ENCODE measurements around the gene PELO.

PELO gene

DNA sequence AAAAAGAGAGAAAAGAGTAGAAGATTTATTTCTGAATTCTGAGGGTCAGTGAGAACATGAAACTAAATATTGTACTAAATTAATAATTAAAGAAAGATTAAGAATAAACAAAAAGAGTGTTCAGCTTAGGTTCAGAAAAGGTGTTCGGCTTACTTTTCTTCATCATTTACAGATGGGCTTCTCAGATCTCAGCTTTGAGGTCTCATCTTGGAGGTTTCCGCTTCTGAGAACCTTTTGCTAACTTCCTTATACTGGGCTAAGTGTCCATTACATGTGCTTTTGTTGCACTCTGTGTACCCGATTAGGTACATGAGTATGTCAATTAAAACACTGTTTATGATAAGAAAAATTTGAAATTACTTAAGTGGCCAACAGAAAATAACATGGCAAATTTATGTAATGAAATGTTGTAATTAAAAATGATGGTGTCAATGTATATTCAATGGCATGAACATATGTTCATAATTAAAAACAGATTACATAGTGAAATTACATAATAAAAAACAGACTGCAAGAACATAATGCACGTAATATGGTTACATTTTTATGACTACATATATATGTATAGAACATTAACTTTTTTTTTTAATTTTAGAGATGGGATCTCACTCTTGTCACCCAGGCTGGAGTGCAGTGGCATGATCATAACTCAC is 17.3 kb upstream of the PELO start:
- DNase-seq (ENCODE audit: extremely low spot score, insufficient read length, low read depth) (no peak), FAIRE-seq (no peak)

DNA sequence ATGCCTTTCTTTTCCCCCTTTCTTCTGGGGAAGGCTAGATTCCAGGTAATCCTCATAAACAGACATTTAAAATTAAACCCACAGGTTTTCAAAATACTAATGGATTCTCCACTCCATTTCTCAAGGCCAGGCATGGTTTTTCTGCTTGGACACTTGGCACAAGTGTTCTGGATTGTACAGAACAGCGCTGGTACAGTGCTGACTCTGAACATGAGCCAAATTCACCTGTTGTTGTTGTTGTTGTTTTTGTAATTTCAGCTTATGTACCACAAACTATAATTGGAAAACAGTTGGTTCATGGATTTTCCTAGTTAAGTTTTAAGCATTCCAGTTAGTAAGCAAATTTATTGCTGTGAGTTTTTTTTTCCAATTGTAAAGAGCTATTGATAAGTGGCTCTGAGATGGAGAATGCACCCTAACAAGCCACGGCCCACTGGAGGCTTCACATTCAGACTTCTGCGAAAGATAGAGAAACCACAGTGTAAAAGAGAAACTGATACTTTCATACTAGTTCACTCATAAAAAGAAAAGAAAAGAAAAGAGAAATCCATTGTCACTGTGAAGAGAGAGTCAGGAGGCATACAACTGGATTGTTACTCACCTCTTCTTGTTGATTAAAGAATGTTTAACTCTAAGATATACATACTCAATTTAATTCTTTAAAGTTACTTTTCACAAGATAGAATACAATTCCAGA is 16.2 kb upstream of the PELO start:
- DNase-seq (ENCODE audit: extremely low spot score, insufficient read length, low read depth) (no peak), FAIRE-seq (peak; percentile 90)

DNA sequence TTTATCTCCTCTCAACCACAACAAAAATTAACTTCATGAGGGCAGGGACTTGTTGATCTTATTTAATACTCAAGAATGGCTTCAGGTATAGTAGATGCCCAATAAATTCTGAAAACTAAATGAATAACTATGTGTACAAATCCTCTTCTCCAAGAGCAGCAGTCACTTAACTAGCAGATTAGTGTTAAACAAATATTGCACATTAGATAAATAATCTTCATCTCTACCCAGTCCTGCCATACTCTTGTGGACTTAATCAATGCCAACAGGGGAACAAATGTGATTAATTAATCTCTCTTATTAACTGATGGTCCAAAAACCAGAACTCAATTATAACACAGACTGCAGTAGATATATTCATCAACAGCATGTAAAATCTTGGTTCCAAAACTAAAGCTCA is 15.0 kb upstream of the PELO start:
- DNase-seq (ENCODE audit: extremely low spot score, insufficient read length, low read depth) (no peak), FAIRE-seq (no peak)

DNA sequence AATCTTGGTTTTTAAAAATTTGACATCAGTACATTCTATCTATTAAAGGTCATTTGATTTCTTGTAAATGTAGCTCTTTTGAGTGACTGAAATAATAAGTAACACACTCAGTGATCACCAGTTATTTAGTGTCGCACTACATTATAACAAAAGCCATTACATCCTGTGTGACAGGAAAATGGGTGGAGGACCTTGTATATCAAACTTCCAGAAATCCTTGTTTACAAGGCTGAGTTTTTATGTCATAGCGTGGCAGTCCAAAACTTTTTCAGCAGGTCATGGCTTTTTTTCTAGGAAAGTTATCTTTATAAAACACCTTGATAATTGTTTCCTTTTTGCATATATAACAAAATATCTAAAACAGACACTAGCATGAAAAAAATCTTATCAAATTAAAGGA is 14.4 kb upstream of the PELO start:
- DNase-seq (ENCODE audit: extremely low spot score, insufficient read length, low read depth) = no peak
- FAIRE-seq = no peak

DNA sequence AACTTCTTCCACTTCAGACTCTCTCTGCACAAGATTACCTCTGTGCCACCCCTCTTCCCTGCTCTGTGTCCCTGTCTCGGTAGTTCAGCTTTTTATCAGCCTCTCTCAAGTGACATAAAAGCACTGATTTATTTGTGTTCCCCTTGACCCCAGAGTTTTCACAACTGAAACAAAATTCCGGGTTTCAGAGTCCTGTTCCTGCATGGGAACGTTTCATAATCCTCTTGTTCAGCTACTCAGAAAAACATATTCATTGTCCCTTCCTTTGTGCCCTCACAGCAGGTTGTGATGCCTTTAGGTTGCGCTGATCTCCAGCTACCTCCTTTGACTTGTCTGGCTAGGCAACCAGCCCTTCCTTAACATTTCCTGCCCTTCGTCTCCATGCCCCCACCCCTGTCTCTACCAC is 13.7 kb upstream of the PELO start:
- DNase-seq (ENCODE audit: extremely low spot score, insufficient read length, low read depth) (no peak), FAIRE-seq (no peak)

DNA sequence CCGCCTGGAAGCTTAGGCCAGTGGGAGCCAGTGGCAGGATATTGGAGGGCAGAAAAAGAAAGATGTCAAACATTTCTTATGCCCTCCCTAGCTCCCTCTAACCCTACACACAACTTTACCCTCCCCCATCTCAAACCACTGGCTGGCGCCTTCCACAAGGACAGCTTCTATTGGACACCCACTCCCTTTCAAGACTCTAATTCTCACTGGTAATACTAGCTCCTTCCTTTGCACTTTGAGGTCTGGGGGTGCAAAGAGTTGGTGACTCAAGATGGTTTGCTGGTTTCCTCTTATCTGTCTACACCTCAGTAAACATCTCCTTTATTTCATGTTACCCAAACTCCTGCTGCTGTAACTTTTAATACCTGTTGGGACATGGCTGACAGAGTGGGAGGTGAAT is 11.6 kb upstream of the PELO start:
- DNase-seq (ENCODE audit: extremely low spot score, insufficient read length, low read depth) (no peak), FAIRE-seq (no peak)

DNA sequence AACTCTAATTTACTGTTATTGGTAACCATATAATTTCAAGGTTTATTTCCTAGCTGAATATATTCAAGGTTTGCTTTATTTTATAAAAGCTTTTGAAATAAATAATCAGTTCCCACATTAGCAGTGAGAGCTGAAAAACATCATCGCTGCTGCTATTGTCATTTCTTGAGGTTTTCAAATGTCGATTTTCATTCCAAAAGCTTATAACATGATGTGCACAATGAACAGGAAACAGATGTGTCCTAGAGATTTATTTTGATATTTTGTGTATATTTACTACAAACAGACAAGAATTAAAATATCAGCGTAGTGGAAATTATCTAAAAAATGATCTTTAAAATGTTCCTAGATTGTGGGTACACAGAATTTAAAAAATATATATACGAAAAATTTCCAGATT is 10.5 kb upstream of the PELO start:
- FAIRE-seq (no peak), DNase-seq (ENCODE audit: extremely low spot score, insufficient read length, low read depth) (no peak)

DNA sequence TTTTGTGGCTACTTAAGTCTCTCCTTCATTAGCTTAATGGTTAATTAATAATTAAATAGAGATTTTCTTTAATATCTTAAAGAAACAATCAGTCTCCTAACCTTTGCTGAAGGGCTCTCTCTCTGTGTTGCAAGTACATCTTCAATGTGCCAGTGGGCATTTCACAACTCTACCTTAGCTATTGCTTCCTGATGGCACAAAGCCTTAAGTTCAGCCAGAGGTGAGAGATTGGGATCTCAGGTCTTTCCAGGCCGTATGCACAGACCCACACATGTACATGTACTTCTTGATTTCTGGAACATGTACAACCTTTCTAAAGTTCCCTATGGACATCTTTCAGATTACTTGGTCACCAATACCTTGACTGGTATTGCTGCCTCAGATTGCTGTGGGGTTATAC is 8.9 kb upstream of the PELO start:
- DNase-seq (ENCODE audit: extremely low spot score, insufficient read length, low read depth) (no peak), FAIRE-seq (no peak)

DNA sequence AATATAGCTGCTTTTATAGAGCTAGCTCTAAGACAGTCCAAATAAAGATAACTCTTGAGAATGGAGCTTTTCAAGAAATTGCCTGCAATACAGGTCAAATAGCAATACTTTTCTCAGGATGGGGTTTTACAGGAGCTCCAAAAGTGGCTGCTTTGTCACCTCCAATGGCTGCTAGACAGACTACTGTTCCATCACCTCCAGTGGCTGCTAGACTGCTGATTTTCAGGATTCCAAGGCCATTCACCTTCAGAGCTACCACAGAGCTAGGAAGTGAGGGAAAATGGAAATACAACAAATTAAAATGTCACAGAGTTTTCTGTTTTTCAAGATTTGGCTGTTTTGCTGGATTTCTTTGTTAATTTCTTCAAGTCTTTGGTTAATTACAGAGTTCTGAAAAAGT is 8.5 kb upstream of the PELO start:
- FAIRE-seq = no peak
- no peak for DNase-seq (ENCODE audit: extremely low spot score, insufficient read length, low read depth)

DNA sequence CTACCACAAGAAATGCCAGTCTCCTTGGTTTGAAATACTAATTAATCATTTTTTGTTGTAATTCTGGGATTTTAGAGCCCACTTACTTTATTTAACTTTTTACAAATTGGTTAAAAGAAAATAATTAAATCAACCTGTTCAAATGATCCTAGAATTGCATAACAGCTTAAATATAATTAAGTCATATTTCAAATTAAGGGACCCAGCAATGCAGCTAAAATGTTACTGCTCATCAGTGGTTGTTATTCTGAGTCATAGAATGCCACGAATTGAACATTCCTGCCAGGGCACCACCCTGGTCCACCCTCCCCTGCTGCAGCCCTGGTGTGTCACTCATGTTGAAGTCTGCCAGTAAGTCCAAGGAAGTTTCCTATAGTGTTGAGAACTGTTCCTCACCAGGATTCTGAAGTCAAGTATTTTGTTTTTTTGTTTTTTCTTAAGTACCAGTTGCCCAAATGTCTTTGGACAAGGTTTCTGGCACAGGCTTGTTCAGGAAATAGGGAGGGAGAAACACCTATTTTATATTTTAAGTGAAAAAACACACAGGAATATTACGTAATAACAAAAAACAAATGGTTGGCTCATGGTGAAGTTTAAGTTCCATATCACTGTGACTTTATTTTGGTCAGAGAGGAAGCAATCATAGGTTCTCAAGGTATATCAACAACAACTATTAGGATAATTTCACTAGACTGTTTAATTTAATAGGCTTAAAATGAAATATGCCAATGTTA is 4.3 kb upstream of the PELO start:
- no peak for FAIRE-seq
- no peak for DNase-seq (ENCODE audit: extremely low spot score, insufficient read length, low read depth)

DNA sequence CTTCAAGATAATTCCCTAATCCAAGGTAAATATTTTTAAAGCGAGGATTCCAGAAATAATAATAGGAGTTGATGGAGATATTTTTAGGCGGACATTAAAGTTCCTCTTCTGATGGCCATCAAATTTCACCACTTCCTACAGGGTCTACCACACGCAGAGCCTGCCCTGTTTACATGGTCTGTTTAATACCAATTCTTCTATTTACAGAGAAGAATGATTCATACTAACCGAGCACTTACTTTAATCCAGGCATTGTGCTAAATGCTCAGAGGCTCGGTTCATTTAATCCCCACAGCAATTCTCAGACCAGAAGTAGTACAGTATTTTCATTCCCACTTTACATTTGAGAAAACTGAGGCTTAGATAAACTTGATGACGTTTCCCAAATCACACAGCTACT is 3.0 kb upstream of the PELO start:
- FAIRE-seq = no peak
- no peak for DNase-seq (ENCODE audit: extremely low spot score, insufficient read length, low read depth)

DNA sequence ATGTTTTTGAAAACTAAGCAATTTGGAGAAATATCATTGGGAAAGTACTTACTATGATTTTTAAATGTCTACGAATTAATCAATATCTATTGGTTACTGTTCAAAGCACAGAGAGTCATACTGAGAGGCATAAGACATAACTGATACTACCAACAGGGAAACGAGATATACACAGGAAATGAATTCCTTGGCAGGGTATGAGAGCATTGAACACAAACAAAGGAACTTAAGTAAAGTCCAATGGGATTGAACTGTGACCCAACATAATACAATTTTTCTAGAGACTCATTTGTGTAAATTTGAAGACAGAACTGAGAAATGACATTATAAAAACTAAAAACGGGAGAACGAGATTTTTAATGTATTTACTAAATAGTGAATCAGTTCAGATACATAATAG is 1.3 kb upstream of the PELO start:
- FAIRE-seq = no peak
- DNase-seq (ENCODE audit: extremely low spot score, insufficient read length, low read depth) = no peak

DNA sequence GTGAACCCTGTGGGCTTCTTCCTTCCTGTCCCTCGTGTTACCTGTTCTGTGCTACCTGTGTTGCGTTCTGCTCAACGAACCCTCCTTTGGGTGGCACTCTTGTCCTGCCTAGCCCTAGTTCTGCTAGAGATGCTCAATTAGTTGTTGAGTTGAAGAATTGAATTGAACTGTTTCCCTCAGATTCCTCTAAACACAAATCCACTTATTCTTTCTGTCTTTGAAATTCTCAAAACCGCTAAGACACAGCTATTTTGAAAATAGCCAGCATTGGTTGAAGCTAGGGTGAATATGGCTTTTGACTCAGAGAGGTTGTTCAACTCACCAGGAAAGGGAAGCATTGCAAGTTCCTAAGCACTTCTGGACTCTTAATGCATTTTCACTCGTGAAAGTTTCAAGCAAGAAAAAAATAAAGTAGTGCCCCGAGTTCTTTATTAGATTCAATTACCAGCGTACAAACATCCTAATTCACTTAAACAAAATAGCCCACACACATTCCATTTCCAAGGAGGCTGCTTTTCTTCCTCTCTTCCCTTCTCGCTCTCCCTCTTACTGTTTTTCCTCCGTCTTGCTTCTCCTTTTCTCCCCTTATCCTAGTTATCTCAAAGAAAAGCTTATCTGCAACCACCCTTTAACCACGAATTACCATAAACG is 642 bp upstream of the PELO start:
- DNase-seq (ENCODE audit: extremely low spot score, insufficient read length, low read depth) (no peak), FAIRE-seq (peak; percentile 83)

DNA sequence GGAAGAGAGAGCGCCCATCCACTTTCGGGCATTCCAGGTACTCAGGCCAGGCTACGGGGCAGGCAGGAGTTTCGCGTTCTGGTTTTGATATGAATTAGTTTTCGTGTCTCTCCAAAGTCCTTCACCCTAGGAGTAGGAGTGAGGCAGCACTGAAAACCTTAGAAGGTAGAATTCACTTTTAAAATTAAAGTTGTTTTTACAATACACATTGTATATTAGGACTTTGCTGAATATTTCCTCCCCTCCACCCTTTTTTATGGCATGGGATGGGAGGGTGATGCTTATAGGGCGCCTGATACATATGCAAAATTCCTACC is 747 bp downstream of the PELO start:
- DNase-seq (ENCODE audit: extremely low spot score, insufficient read length, low read depth) = no peak
- FAIRE-seq = no peak

DNA sequence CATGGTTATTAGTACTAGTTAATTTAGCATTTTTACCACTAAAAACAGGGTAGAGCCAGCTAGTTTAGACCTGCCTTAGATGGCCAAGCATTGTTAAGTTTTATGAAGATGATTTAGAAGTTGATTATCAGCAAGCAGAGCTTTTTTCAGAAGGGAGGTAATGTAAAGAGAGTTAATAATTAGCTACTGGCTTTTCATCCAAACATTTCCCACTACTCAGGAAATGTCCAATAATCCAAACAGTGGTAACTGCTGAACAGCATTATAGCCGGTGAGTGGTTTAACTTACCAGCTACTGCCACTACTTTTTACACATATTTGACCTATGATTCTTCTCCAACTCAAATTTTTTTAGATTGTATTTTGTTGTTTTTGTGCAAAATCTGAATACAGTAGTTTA is 1.7 kb downstream of the PELO start:
- FAIRE-seq = no peak
- DNase-seq (ENCODE audit: extremely low spot score, insufficient read length, low read depth) = no peak

DNA sequence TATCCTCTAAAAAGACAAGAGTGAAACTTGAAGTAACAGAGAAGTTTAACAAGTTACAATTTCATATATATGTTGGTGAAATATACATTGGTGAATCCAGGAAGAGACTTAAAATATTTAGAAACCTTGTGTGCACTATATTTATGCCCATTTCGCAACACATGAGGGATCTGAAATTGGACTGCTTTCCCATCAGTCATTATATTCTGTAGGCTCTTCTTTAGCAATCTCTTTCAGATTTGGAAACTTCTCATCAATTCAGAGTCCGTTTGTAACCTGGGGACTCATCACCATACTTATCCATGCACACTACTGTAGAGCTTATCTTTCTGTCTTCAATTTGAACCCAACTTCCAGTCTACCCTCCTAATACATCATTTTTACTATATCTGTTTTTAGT is 2.1 kb downstream of the PELO start:
- no peak for FAIRE-seq
- no peak for DNase-seq (ENCODE audit: extremely low spot score, insufficient read length, low read depth)

DNA sequence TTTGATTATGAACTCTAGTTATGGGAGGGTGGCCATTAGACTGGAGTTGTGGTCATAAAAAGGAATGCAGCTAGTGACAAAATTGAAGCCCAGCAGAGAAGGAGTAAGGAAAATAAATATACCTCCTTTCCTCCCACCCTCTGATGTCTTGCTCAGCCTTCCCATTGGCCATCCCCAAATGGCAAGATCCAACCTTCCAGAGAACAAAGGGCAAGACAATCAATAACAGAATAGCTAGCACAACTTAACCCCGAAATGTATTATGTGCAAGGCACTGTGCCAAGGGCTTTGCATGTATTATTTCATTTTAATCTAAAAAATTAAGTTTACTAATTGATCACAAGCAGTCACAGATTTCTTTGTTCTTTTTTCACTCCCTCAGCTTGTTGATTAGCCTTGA is 3.6 kb downstream of the PELO start:
- DNase-seq (ENCODE audit: extremely low spot score, insufficient read length, low read depth) (no peak), FAIRE-seq (no peak)

DNA sequence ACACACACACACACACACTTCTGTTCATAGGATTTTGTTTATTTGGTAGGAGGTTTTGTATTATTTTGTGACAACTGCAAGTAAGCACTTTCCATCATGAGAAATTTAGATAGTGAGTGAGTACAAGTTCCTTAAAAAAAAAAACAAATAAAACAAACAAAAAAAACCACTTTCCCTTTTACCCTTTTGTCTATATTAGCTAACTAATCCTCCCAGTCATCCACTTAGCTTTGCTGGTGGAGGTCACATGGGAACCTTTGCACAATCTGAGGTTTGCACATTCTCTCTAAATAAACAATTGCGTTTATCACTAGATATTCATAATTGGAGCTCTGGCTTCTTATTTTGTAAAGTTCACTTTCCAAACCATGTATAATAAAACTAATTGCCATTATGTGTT is 6.8 kb downstream of the PELO start:
- DNase-seq (ENCODE audit: extremely low spot score, insufficient read length, low read depth) = no peak
- no peak for FAIRE-seq

DNA sequence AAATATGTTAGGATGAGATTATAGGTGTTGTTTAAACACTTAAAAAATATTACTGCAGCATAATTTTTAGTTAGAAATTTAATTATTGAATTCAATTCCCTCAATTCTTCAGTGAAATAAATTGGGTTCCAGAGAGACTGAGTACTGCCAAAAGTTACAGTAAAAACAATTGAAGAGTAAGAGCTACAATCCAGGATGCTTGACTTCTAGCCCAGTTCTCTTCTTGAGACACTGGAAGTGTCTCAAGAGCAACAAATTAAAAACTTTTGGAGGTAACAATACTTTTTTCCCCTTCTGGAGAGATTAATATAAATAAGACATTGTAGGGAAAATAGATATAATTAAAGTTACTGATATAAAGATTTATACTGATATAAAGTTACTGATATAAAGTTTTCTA is 8.3 kb downstream of the PELO start:
- no peak for FAIRE-seq
- no peak for DNase-seq (ENCODE audit: extremely low spot score, insufficient read length, low read depth)

DNA sequence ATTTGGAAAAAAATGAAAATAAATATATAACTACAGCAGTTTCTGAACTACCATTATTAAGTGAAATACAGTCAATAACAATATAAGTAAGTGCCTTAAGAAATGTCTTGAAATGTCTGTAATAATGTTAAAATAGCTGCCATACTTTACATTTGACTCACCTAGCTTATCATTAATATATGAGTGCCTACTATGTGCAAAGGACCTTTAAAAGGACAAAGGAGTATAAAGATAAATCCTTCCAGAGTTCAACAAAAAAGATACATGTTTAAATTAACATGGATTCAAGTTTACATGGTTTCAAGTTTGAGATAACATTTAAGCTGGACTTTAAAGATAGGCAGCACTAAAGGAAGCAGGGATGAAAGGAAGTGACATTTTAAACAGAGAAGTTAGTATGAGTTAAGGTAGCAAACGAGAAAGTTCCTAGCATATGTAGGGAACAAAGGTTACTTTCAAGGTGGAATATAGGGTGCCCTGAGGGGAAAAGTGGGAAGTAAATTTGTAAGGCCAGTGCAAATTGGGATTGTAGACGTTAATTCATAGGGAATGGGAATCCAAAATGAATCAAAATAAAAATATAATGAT is 8.9 kb downstream of the PELO start:
- DNase-seq (ENCODE audit: extremely low spot score, insufficient read length, low read depth) (no peak), FAIRE-seq (no peak)

DNA sequence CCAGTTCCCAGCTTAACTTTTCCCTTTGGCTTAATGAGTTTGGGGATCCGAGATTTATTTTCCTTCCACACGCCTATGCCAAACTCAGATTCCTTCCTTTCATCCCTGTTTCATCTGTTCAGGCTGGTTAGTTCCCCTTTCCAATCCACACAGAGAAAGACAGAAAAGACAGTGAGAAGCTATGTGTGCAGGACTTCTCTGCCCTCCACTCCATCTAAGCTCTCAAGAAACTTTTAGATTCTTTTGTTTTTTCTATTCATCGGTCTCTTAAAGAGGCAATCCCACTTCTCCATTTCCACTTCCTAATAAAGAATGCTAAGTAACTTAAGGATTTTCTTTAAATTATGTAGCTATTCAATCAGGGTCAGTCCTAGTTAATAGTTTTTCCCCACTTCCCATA is 11.2 kb downstream of the PELO start:
- FAIRE-seq (no peak), DNase-seq (ENCODE audit: extremely low spot score, insufficient read length, low read depth) (no peak)
